GM18511 (cell line): Measurements from ENCODE around the gene GFY.
"Not testable (repeated sequence)": the region's sequence is repeated elsewhere in the genome, so short reads cannot be mapped to it uniquely, and the experiment has no call there.

Experiments
- ATAC-seq: cut with Tn5 transposase; IDR thresholded peaks from one replicate; pipeline ENCODE4 v1.9.1; 2021; ENCODE audit warnings: mild to moderate bottlenecking, moderate library complexity; ENCODE audit not compliant: unreplicated experiment

GFY gene

DNA sequence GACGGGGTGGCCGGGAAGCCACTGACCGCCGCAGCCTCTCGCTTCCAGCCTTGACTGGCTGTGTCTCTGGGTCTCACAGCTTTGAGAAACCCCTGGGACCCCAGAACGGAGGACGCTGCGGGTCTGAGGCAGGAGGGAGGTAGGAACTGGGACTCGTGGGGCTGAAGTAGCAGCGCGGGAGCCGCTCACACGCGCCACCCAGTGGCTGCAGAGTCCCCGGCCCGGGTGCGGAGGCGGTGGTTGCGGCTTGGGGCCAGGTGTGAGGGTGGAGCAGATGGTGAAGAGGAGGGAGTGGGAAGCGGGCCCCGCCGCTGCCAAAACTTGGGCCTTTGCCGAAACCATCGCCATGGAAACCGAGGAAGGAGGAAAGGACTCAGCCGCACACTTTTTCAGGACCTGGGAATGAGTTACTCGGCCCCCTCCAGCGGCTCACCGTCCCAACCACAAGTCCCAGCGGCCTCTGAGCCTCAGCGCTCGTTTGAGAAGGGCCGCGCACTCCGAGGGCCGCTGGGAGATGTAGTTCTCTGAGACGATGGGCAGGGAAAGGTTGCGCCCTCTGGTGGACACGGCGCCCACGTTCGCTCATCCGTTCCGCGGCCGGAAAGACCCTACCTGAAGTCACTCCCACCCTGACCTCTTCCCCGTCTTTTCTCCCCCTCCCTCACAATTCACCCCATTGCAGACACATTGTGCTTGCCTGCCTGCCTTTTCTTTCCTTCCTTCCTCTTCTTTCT, 18.3 kb downstream of the GFY start:
- ATAC-seq: peak; percentile 85

DNA sequence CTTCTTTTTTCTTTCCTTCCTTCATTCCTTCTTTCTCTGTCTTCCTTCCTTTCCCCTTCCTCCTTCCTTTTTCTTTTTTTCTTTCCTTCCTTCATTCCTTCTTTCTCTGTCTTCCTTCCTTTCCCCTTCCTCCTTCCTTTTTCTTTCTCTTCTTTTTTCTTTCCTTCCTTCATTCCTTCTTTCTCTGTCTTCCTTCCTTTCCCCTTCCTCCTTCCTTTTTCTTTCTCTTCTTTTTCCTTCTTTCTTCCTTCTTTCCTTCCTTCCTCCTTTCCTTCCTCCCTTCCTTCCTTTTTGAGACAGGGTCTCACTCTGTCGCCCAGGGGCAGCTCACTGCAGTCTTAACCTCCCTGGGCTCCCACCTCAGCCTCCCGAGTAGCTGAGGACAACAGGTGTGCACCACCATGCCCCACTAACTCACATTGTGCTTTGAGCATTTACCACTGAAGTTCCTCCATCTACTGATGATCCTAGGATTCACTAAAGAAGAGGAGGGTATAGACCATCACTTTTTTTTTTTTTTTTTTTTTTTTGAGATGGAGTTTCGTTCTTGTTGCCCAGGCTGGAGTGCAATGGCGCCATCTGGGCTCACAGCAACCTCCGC, 19.0 kb downstream of the GFY start:
- ATAC-seq: not testable (repeated sequence)

DNA sequence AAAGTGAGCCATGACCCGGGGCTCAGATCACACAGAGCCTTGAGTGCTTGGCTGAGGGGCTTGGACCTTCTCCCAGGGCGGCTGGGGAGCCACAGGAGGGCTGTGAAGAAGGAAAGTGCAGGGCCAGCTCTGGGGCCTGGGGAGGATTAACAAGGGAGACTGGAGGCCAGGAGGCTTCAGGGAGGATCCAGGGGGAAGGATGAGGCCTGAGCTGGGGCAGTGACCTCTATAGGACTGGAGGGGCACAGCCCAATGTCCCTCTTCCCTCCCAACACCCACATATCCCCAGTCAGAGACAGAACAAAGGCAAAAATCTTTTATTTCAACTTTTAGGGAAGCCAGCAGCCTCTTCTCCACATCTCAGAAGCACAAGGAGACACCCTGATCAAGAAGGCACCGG, 20.8 kb downstream of the GFY start:
- ATAC-seq: no peak

DNA sequence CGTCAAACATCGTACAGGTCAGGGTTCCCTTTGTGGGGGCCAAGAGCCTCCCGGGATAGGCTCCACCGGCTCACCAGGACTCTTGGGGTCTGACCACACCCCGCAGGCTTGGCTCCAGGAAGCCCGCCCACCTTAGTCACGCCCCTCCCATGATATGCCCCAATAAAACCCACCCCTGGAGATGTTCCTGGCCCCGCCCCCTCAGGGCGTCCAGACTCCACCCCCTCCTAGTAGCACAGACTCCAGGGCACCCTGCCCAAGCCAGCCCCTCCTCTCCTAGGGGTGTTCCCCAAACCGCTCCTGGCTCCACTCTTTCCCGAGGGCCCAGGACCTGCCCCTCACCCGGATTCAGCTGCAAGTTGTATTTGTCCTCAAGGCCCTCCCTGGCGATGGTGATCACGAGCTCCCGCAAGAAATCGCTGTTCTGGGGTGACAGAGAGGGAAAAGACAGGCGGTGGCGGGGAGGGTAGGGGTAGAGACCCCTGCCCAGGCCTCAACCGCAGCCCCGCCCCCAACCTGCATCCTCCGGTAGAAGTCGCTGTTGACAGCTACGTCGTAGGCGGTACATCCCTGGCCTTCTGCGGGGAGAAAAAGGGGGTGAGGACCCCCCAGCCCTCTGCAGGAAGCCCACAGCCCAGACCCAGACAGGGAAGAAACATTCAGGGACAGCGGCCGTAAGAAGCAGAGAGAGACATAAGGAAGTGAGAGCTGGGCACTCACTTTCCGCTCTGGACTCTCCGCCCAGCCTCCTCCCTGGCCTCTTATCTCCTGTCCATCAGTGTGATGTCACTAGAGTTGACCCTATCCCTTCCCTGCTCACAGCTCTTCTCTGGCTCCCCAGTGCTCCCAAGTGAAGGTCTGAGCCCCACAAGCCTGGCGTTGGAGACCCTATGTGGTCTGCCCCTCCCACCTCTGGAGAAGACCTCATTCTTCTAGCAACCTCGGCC, 22.6 kb downstream of the GFY start:
- ATAC-seq: no peak

DNA sequence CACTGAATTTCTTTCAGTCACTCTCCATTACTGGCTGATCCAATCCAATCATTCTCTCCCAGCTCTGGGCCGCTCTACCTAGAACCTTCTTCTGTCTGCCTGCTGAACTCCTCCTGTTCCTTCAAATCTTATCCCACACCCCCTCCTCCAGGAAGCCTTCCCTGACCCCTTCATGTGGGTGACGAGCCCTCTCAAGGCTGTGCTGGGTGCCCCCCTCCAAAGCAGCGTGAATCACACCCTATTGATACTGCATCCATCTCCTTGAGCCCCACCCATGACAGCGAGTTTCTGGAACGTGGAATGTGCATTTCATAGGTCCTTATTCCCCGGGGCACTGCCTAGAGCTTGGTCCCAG, 23.2 kb downstream of the GFY start:
- ATAC-seq: no peak

DNA sequence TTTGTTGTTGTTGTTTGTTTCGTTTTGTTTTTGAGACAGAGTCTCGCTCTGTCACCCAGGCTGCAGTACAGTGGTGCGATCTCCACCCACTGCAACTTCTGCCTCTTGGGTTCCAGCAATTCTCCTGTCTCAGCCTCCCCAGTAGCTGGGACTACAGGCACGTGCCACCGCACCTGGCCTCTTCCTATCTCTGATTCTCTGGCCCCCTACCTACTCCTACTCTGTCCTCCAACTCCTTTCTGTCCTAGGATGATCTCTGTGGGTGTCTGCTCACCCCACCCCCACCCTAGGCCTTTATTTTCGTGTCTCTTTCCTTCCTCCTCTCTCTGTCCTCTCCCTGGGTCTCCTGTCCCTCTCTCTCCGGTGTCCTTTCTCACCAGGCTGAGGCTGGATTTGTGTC, 25.2 kb downstream of the GFY start:
- ATAC-seq: no peak

DNA sequence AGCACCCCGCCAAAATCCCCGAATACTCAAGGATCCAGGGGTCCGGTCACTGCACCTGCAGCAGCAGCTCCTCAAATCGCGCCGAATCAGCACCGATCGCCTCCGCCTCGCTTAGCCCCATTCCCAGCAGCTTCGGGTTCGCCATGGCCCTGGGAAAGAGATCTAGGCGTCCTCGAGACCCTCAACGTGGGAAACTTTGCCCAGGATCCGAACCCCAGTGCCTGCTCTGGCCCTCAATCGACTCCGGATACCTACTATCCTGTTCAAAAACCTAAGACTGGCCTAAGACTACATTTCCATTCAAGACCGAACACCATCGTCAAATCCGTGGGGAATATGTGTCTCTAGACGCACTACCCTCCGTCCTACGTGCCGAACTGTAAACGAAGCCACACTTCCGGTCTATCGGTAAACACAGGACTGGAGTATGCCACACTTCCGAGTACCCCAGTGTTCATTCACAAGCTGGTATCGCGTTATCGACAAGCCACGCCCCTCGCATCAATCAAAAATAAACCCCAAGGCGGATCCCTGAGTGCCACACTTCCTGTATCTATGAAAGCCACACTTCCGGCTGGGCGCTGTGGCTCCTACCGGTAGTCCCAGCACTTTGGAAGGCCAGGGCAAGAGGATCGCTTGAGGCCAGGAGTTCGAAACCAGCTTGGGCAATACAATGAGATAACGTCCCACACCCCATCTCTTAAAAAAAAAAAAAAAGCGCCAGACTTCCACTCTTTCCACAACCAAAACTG, 26.4 kb downstream of the GFY start, which contains the start of gene PIH1D1:
TSS of gene PIH1D1 (minus strand) at position 385 of the 752 bp plus-strand sequence. CDS start at position 145, 240 bp downstream.
- peak; percentile 65 for ATAC-seq

DNA sequence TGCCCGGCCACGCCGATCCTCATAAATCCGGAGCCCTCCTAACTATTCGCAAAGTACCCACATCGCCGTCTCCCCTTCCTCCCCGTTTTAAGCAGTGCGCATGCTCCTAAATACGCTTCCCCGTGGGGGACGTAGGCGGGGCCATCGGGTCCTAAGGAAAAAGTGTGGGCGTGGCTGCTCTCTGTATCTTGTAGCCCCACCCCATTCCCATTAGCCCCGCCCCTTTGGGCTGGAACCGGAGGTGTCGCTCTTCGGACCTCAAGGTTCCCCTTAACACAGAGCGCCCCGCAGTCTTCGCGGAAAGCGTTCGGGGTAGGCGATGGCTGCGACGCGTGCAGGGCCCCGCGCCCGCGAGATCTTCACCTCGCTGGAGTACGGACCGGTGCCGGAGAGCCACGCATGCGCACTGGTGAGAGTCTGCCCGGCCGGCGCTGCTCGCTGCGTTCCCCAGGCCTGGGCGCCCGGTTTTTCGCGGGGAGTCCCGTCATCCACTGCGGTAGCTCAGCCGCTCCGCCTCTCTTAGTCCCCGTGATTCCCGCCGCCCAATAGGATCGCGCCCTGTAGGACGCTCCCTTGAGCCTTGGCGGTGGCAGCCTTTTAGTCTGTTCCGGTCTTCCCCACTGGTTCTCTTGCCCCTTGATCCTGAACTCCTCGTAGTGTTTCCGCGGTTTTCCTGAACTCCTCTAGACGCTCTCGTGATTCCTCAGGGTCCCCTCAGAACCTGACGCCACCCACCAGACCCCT, 28.0 kb downstream of the GFY start, which contains the start of gene ALDH16A1:
TSS of gene ALDH16A1 (plus strand) at position 213 of the 744 bp plus-strand sequence. CDS start at position 320, 107 bp downstream.
- ATAC-seq: peak; percentile 80

DNA sequence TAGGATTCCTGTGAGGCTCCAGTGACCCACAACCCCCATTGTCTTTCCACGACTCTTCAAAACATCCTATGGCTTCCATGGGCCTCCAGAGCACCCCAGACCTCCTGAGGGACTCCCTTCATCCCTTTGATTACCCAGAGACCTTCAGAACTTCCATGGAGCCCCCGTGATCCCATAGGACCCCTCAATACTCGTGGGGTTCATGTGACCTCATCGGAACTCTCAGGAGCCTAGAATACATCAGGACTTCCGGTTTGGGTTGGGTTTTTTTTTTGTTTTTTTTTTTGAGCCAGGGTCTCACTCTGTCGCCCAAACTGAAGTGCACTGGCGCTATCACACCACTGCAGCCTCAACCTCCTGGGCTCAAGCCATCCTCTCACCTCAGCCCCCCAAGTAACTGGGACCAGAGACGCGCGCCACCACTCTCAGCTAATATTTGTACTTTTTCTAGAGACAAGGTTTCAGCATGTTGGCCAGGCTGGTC, 28.6 kb downstream of the GFY start:
- peak; percentile 11 for ATAC-seq

DNA sequence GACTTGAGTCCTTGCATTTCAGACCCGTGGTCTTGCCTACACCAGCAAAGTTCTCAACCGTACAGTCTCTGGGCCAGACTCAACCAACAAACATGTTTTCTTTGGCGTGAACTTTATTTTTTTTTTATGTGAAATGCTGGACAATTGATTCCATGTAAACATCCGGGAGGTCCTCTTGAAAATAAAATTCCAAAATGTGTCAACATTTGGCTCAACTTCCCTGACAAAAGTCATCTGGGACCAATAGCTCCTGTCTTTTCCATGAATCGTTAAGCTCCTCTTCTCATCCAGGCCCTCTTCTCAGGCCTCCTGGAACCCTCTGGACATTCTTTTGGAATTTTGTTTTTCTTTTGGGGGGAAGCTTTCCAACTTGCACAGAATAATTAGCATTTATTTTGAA, 30.6 kb downstream of the GFY start:
- no peak for ATAC-seq

DNA sequence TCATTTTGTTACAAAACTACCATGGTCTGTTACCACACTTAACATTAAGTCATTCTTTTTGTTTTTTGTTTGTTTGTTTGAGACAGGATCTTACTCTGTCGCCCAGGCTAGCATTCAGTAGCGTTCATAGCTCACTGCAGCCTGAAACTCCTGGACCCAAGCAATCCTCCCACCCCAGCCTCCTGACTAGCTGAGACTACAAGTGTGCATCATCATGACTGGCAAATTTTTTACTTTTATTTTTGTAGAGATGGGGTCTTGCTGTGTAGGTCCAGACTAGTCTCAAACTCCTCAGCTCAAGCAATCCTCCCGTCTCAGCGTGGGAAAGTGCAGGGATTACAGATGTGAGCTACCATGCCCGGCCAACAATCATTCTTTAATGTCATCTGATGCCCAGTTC, 31.1 kb downstream of the GFY start:
- ATAC-seq: no peak

DNA sequence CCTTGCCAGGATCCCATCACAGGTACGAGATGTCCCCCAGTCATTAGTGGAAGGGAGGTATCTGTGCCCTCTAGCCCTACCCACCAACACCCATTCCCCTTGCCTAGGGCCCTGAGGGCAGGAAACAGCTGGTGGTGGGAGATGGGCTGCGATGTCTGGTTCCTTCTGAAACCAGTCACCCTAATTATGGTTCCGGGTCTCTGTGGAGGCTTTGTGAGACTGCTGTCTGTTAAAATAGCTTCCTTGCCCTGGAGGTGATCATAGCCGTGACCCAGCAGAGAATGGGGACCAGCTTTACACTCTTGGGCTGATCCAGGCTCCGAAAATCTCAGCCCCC, 33.3 kb downstream of the GFY start:
- ATAC-seq: no peak

DNA sequence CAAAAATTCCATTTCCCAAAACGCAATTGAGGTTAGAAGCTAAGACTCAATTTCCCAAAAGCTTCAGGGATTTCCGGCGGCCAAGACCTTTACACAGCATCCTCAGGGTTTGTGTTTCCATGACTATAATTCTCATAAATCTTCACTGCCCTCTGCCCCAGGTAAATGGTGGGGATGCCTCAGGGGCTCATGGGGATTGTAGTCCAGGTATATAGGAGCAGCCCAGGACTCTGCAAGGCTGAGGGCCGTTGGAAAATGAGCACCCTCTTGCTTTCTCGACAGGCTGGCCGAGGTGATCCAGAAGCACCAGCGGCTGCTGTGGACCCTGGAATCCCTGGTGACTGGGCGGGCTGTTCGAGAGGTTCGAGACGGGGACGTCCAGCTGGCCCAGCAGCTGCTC, 34.2 kb downstream of the GFY start:
- no peak for ATAC-seq

DNA sequence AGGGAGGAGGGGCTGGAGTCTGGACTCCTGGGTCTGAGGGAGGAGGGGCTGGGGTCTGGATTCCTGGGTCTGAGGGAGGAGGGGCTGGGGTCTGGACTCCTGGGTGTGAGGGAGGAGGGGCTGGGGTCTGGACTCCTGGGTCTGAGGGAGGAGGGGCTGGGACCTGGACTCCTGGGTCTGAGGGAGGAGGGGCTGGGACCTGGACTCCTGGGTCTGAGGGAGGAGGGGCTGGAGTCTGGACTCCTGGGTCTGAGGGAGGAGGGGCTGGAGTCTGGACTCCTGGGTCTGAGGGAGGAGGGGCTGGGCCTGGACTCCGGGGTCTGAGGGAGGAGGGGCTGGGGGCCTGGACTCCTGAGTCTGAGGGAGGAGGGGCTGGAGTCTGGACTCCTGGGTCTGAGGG, 35.9 kb downstream of the GFY start:
- not testable (repeated sequence) for ATAC-seq

DNA sequence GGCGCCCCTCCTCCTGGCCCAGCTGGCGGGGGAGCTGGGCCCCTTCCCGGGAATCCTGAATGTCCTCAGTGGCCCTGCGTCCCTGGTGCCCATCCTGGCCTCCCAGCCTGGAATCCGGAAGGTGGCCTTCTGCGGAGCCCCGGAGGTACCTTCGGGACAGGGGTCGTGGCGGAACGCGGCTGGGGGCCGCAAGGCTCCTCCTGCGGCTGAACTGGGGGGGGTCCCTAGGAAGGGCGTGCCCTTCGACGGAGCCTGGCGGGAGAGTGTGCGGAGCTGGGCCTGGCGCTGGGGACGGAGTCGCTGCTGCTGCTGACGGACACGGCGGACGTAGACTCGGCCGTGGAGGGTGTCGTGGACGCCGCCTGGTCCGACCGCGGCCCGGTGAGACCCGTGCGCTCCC, 36.5 kb downstream of the GFY start:
- no peak for ATAC-seq

DNA sequence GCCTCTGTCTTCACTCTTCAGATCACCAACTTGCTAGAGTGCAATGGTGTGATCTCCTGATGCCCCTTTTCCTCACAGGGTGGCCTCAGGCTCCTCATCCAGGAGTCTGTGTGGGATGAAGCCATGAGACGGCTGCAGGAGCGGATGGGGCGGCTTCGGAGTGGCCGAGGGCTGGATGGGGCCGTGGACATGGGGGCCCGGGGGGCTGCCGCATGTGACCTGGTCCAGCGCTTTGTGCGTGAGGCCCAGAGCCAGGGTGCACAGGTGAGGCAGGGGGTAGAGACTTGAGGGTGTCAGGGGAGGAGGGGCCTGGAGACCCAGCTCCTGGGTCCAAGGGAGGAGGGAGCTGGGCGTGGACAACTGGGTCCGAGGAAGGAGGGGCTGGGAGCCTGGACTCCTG, 37.3 kb downstream of the GFY start:
- no peak for ATAC-seq

DNA sequence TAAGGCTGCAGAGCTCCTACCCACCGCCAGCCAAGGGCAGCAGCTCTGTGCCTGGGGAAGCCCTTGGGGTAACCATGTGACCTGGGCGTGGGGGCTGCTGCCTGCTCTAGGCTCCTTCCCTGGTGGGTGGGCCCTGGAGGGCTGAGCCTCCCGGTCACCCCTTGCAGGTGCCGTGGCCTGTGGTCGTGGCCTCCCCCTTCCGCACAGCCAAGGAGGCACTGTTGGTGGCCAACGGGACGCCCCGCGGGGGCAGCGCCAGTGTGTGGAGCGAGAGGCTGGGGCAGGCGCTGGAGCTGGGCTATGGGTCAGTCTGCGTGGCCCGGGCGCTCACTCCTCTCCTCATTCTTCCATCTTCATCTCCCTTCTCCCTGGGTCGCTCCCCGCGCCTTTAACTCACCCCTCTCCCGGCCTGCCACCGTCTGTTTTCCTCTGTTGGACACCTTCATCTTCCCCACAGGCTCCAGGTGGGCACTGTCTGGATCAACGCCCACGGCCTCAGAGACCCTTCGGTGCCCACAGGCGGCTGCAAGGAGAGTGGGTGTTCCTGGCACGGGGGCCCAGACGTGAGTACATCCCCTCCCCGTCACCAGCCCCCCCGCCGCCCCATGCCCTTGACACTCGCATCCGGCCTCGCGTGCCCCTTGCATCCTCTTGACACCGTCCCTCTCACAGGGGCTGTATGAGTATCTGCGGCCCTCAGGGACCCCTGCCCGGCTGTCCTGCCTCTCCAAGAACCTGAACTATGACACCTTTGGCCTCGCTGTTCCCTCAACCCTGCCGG, 39.0 kb downstream of the GFY start:
- no peak for ATAC-seq

DNA sequence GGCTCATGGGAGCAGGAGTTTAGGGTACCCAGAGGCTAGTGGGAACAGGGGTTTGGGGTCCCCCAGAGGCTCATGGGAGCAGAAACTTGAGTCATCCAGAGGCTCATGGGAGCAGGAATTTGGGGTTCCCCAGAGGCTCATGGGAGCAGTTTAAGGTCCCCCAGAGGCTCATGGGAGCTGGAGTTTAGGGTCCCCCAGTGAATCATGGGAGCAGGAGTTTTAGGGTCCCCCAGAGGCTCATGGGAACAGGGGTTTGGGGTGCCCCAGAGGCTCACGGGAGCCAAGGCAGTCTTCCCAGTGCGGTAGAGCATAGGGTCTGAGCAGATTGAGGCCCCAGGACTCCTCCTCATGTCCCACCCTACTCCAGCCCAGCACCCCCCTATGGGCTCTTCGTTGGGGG, 40.2 kb downstream of the GFY start:
- ATAC-seq: no peak

DNA sequence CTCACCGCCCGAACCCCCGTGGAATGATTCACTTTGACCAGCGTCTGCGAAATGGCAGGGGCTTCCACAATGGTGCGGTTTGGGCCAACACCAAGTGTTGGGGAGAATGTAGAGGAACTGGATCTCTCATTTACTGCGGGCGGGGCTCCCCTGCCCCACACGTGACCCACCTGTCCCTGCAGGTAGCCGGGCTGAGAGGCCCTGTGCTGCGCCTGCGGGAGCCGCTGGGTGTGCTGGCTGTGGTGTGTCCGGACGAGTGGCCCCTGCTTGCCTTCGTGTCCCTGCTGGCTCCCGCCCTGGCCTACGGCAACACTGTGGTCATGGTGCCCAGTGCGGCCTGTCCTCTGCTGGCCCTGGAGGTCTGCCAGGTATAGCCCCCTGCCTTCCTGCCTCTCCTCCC, 43.0 kb downstream of the GFY start:
- no peak for ATAC-seq
